ENCODE data around the gene SKIL. TPM values are rescaled to one million over a fixed set of nuclear protein-coding genes. Genes with fewer than 3 reads are reported as not detected.
A peak's percentile ranks its signal among the peaks of the same experiment; 100 is the strongest.

The SKIL gene
- polyA plus RNA-seq, 1 donor: 21.3 TPM

- DNase-seq: no peak
Measured at GRCh38 chr3:170350515-170351413, 6.8 kb upstream of the SKIL start.

GRCh38 chr3:170352936-170353335 is 4.6 kb upstream of the SKIL start:
- no peak for DNase-seq

GRCh38 chr3:170353485-170353884 is 4.0 kb upstream of the SKIL start:
- DNase-seq: no peak

GRCh38 chr3:170354760-170355159 is 2.8 kb upstream of the SKIL start:
- DNase-seq: no peak

GRCh38 chr3:170355738-170356595 is 1.5 kb upstream of the SKIL start:
- peak; percentile 73 for DNase-seq

GRCh38 chr3:170356596-170357175 is 829 bp upstream of the SKIL start:
- peak; percentile 86 for DNase-seq

GRCh38 chr3:170358042-170359010 is 811 bp downstream of the SKIL start:
- DNase-seq: peak; percentile 73

- DNase-seq: no peak
Measured at GRCh38 chr3:170359178-170359704, 1.7 kb downstream of the SKIL start.

GRCh38 chr3:170360466-170360865 is 3.0 kb downstream of the SKIL start:
- DNase-seq: no peak

- DNase-seq: no peak
Measured at GRCh38 chr3:170360916-170361315, 3.4 kb downstream of the SKIL start.

- no peak for DNase-seq
Measured at GRCh38 chr3:170361711-170362110, 4.2 kb downstream of the SKIL start.

GRCh38 chr3:170363471-170363994 is 6.0 kb downstream of the SKIL start:
- DNase-seq: no peak

GRCh38 chr3:170364965-170365364 is 7.5 kb downstream of the SKIL start:
- no peak for DNase-seq

GRCh38 chr3:170367797-170368196 is 10.3 kb downstream of the SKIL start:
- DNase-seq: no peak

GRCh38 chr3:170368921-170369320 is 11.4 kb downstream of the SKIL start:
- no peak for DNase-seq

- DNase-seq: no peak
Measured at GRCh38 chr3:170372190-170372879, 14.8 kb downstream of the SKIL start.

GRCh38 chr3:170383567-170383966 is 26.1 kb downstream of the SKIL start:
- DNase-seq: no peak

GRCh38 chr3:170386468-170386867 is 29.0 kb downstream of the SKIL start:
- no peak for DNase-seq

GRCh38 chr3:170387950-170388349 is 30.4 kb downstream of the SKIL start:
- DNase-seq: no peak

GRCh38 chr3:170391108-170391507 is 33.6 kb downstream of the SKIL start:
- no peak for DNase-seq

- DNase-seq: no peak
Measured at GRCh38 chr3:170397685-170398084, 40.2 kb downstream of the SKIL start.
